HEK293 (cell line): Measurements from ENCODE around the gene KRT24.

Source experiments
- ATF2 ChIP-seq: fragments of 450-650 bp; formaldehyde crosslinking; IDR thresholded peaks from 2 replicates; pipeline ENCODE4 v1.5.1; 2016; ENCODE audit warnings: missing biosample characterization, missing genetic modification characterization, low read depth
- SP2 ChIP-seq: fragments of 450-650 bp; formaldehyde crosslinking; IDR thresholded peaks from 2 replicates; pipeline ENCODE4 v1.5.1; 2016; ENCODE audit warnings: missing biosample characterization, missing genetic modification characterization
- ZNF423 ChIP-seq: fragments of 450-650 bp; formaldehyde crosslinking; IDR thresholded peaks from 2 replicates; pipeline ENCODE4 v1.5.1; 2016; ENCODE audit warnings: missing biosample characterization, missing genetic modification characterization
- ZNF707 ChIP-seq: fragments of 450-650 bp; formaldehyde crosslinking; IDR thresholded peaks from 2 replicates; pipeline ENCODE4 v1.5.1; 2016; ENCODE audit warnings: missing biosample characterization, missing genetic modification characterization
- TF ChIP-seq, protein P1 (sequence below): fragments of 450-650 bp; formaldehyde crosslinking; IDR thresholded peaks from 2 replicates; pipeline ENCODE4 v1.5.1; 2016; ENCODE audit warnings: missing biosample characterization, missing genetic modification characterization

DNA sequence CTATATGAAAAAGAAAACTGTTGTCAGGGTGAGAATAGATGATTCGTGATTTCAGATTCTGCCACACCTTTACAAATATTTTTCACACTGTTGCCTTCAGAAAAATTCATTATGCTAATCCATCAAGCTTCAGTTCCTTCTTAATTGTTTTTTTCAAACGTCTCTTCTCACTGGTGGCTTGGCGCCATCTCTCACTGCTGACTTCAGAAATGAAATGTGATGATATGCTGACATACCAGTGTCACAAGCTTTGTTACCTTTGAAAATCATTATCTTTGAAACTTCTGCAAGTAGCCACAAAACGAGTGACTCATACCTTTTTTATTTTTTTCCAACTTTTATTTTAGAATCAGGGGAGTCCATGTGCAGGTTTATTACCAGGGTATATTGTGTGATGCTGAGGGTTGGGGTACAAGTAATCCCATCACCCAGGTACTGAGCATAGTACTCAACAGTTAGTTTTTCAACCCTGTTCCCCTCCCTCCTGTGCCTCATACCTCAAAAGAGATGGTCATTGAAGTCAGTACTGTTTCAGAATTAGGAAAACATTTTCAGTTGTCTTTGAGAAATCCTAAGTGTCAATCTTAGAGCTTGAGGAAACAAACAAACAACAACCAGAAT lies 24.5 kb downstream of the KRT24 start:
- TF ChIP-seq ZNF423: no peak
- TF ChIP-seq ZNF707 (tag by site-specific recombination): no peak
- TF ChIP-seq, protein P1, sequence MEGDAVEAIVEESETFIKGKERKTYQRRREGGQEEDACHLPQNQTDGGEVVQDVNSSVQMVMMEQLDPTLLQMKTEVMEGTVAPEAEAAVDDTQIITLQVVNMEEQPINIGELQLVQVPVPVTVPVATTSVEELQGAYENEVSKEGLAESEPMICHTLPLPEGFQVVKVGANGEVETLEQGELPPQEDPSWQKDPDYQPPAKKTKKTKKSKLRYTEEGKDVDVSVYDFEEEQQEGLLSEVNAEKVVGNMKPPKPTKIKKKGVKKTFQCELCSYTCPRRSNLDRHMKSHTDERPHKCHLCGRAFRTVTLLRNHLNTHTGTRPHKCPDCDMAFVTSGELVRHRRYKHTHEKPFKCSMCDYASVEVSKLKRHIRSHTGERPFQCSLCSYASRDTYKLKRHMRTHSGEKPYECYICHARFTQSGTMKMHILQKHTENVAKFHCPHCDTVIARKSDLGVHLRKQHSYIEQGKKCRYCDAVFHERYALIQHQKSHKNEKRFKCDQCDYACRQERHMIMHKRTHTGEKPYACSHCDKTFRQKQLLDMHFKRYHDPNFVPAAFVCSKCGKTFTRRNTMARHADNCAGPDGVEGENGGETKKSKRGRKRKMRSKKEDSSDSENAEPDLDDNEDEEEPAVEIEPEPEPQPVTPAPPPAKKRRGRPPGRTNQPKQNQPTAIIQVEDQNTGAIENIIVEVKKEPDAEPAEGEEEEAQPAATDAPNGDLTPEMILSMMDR (tag by site-specific recombination): no peak
- no peak for TF ChIP-seq SP2 (tag by site-specific recombination)
- no peak for TF ChIP-seq ATF2 (tag by site-specific recombination)
